HG03060 (cell line): ENCODE results near the gene CXXC5.

Experiments
- ATAC-seq: cut with Tn5 transposase; IDR thresholded peaks from one replicate; pipeline ENCODE4 v1.9.1; 2021; ENCODE audit warnings: low read depth, moderate number of reproducible peaks; ENCODE audit not compliant: unreplicated experiment

CXXC5 gene

GRCh38 chr5:139638090-139638735 lies 9.9 kb upstream of the CXXC5 start:
- no peak for ATAC-seq

GRCh38 chr5:139638736-139639618 lies 9.2 kb upstream of the CXXC5 start:
- ATAC-seq, result no peak

GRCh38 chr5:139639619-139640380 lies 8.3 kb upstream of the CXXC5 start:
- no peak for ATAC-seq

- no peak for ATAC-seq
Observed at GRCh38 chr5:139640421-139641115, 7.6 kb upstream of the CXXC5 start.

- ATAC-seq, result no peak
Observed at GRCh38 chr5:139641116-139642080, 6.8 kb upstream of the CXXC5 start.

GRCh38 chr5:139642213-139642612 lies 5.9 kb upstream of the CXXC5 start:
- ATAC-seq, result no peak

GRCh38 chr5:139642891-139643871 lies 5.0 kb upstream of the CXXC5 start:
- ATAC-seq, result no peak

- ATAC-seq, result no peak
Observed at GRCh38 chr5:139644001-139644456, 4.1 kb upstream of the CXXC5 start.

- no peak for ATAC-seq
Observed at GRCh38 chr5:139644646-139645429, 3.3 kb upstream of the CXXC5 start.

GRCh38 chr5:139645430-139645871 lies 2.7 kb upstream of the CXXC5 start:
- no peak for ATAC-seq

- no peak for ATAC-seq
Observed at GRCh38 chr5:139646111-139646510, 2.0 kb upstream of the CXXC5 start.

GRCh38 chr5:139646912-139647505 lies 1.1 kb upstream of the CXXC5 start:
- ATAC-seq, result no peak

- no peak for ATAC-seq
Observed at GRCh38 chr5:139647506-139648204, 494 bp upstream of the CXXC5 start.

GRCh38 chr5:139649082-139649991 lies 1.2 kb downstream of the CXXC5 start:
- ATAC-seq, result no peak

- ATAC-seq, result no peak
Observed at GRCh38 chr5:139650031-139650688, 2.0 kb downstream of the CXXC5 start.
